GM18502 (cell line): ENCODE data around the gene SLC30A1.

Experiments used
- ATAC-seq: cut with Tn5 transposase; IDR thresholded peaks from one replicate; pipeline ENCODE4 v1.9.1; 2021; ENCODE audit warnings: mild to moderate bottlenecking; ENCODE audit not compliant: unreplicated experiment, poor library complexity

SLC30A1 gene

GRCh38 chr1:211527888-211528287 is 51.1 kb downstream of the SLC30A1 start:
- ATAC-seq: peak; percentile 13

- peak; percentile 87 for ATAC-seq
Observed at GRCh38 chr1:211527006-211527405, 52.0 kb downstream of the SLC30A1 start.

- no peak for ATAC-seq
Observed at GRCh38 chr1:211526101-211526500, 52.9 kb downstream of the SLC30A1 start.

GRCh38 chr1:211525101-211525676 is 53.8 kb downstream of the SLC30A1 start:
- ATAC-seq: no peak

GRCh38 chr1:211524521-211524920 is 54.4 kb downstream of the SLC30A1 start:
- no peak for ATAC-seq

GRCh38 chr1:211522804-211523203 is 56.2 kb downstream of the SLC30A1 start:
- no peak for ATAC-seq
